Neural progenitor cell (in vitro differentiated cells): ENCODE measurements around the gene KIF16B.

Source experiments
- EZH2 ChIP-seq: fragments of 200-600 bp; sonication (generic); IDR thresholded peaks from 2 replicates; pipeline ENCODE4 v1.6.1; 2017; ENCODE audit warnings: antibody characterized with exemption, mild to moderate bottlenecking, moderate library complexity
- EZH2phosphoT487 ChIP-seq: fragments of 200-600 bp; sonication (generic); IDR thresholded peaks from 2 replicates; pipeline ENCODE4 v1.6.1; 2017; ENCODE audit warnings: antibody characterized with exemption
- TF ChIP-seq, protein P1 (sequence below): fragments of 200-600 bp; sonication (generic); IDR thresholded peaks from 2 replicates; pipeline ENCODE4 v1.5.1; 2017; ENCODE audit warnings: antibody characterized with exemption, mild to moderate bottlenecking

DNA sequence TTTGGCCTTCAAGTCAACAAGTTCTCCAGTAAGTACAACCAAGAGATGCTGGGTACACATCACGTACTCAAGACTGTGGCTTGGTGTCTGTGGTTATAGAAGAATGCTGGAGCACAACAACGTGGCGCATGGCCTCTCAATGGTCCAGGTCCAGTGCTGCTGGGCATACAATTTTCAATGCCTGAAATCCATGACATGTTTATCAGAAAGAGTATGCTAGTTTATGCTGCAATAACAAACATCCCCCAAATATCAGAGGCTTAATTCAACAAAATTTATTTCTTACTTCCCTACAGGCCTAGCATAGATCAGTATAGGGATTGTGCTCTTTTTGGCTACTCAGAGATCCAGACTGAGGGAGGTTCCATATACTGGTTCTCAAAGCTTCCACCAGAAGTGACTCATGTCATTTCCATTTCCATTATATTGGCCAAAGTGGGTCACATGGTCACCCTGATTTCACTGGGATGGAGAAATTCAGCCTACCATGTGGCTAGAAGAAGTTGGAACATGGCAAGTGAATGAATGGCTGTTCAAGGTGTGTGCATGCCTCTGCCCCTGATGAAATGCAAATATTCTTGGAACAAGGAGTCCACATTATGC is 33.3 kb upstream of the KIF16B start:
- TF ChIP-seq, protein P1, sequence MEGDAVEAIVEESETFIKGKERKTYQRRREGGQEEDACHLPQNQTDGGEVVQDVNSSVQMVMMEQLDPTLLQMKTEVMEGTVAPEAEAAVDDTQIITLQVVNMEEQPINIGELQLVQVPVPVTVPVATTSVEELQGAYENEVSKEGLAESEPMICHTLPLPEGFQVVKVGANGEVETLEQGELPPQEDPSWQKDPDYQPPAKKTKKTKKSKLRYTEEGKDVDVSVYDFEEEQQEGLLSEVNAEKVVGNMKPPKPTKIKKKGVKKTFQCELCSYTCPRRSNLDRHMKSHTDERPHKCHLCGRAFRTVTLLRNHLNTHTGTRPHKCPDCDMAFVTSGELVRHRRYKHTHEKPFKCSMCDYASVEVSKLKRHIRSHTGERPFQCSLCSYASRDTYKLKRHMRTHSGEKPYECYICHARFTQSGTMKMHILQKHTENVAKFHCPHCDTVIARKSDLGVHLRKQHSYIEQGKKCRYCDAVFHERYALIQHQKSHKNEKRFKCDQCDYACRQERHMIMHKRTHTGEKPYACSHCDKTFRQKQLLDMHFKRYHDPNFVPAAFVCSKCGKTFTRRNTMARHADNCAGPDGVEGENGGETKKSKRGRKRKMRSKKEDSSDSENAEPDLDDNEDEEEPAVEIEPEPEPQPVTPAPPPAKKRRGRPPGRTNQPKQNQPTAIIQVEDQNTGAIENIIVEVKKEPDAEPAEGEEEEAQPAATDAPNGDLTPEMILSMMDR: no peak
- no peak for TF ChIP-seq EZH2
- TF ChIP-seq EZH2phosphoT487: no peak
